Breast epithelium (tissue), 4 donors: Measurements from ENCODE around the gene SPEN. TPM values are rescaled to one million over a fixed set of nuclear protein-coding genes. Genes with fewer than 3 reads are reported as not detected.
"Not testable (repeated sequence)": the region's sequence is repeated elsewhere in the genome, so short reads cannot be mapped to it uniquely, and the experiment has no call there.

Experiments
- DNase-seq, 2 donors: peaks; one replicate each; pipeline ENCODE4 v3.0.0-alpha.2; 2019; ENCODE audit warnings: low spot score in 2 of 2
- H3K27ac ChIP-seq, 2 donors: fragments of 200-600 bp; sonication (generic) in 1 of 2; one replicate each; pipeline ENCODE4 v1.5.1; 2016 to 2019; ENCODE audit warnings: mild to moderate bottlenecking in 1 of 2
- H3K27me3 ChIP-seq, 2 donors: fragments of 200-600 bp; sonication (generic) in 1 of 2; one replicate each; pipeline versions ENCODE4 v1.5.1 to v1.6.0; 2017 to 2019; ENCODE audit warnings: control low read depth in 1 of 2, mild to moderate bottlenecking in 1 of 2
- H3K36me3 ChIP-seq: fragments of 200-600 bp; one replicate; pipeline ENCODE4 v1.5.1; 2019
- H3K4me1 ChIP-seq, 2 donors: fragments of 200-600 bp; sonication (generic); one replicate each; pipeline ENCODE4 v1.5.1; 2016 to 2019; ENCODE audit warnings: control low read depth in 1 of 2
- H3K4me3 ChIP-seq, 3 donors: fragments of 200-600 bp; sonication (generic); 1 replicate in 2 of 3; 2 replicates in 1 of 3; pipeline ENCODE4 v1.5.1; 2016 to 2019; ENCODE audit warnings: mild to moderate bottlenecking in 3 of 3, moderate library complexity in 2 of 3
- H3K9me3 ChIP-seq, 2 donors: fragments of 200-600 bp; sonication (generic) in 1 of 2; one replicate each; pipeline ENCODE4 v1.5.1; 2016 to 2019; ENCODE audit warnings: control low read depth in 1 of 2
- CTCF ChIP-seq, 3 donors: fragments of 450-650 bp; IDR thresholded peaks; one replicate each; pipeline ENCODE4 v1.5.1; 2016 to 2017; ENCODE audit warnings: antibody characterized with exemption in 3 of 3, mild to moderate bottlenecking in 3 of 3, moderate library complexity in 3 of 3
- POLR2A ChIP-seq: fragments of 450-650 bp; IDR thresholded peaks from one replicate; pipeline ENCODE4 v1.6.1; 2016; ENCODE audit warnings: antibody characterized with exemption, mild to moderate bottlenecking, moderate library complexity
- POLR2AphosphoS5 ChIP-seq, 3 donors: sonication (generic); formaldehyde crosslinking; IDR thresholded peaks; one replicate each; pipeline ENCODE4 v1.6.1; 2017; ENCODE audit warnings: antibody characterized with exemption in 3 of 3
- intact Hi-C: fragments of 100-400 bp; cut with DNase I; formaldehyde crosslinking; loops from one replicate; pipeline ENCODE4 v1.15.1; 2023; ENCODE audit warnings: low total_unique reads
- total RNA-seq, 3 donors: library from RNA; depleted of rRNA; stranded (reverse); fragments of >200 nt; gene quantifications; one replicate each; pipeline ENCODE4 v1.1.0, GENCODE V29; 2016

Gene SPEN
- total RNA-seq, 3 donors from 2014 or later: 46.9 to 56.6 (median 51.2) TPM

DNA sequence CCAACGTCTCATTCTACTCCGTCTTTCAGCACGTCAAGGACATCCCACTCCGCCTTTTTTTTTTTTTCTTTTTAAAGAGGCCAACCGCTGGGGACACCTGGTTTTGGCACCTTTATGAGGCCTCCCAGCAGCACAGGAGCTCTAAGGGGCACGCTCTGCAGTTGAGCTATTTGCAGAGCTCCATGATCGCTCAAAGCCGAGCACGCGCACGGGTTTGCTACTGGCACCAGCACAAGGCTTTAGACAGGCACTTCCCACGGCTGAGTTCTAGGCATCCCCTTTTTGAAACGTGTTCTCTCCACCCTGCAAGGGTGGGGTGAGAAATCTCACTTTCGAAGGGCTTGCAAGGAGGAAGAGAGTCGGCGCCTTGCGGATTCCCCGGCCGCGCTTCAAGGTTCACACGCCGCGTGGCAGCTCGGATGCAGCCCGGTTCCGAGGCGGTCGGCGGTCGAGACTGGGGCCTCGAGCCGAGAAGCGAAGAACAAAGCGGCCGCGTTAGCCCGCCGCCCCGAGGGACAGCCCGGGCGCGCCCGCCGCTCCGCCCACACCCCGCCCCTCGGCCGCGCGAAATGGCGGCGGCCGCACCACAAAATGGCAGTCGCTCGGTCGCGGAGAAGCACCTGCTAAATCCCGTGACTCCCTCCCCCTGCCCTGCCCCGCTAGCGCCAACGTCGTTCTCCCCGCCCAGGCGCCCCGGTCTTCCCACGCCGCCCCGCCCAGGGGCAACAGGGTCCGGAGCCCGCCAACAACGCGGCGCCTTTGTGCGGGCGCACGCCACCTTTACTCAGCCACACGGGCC lies 12.9 kb upstream of the SPEN start:
- no peaks in the 10 kb centered on the region for H3K9me3 ChIP-seq
- no peaks in the 10 kb centered on the region for H3K36me3 ChIP-seq
- H3K27me3 ChIP-seq: no peaks in the 10 kb centered on the region
- intact Hi-C loops: no loop called here
- H3K27ac ChIP-seq: peak overlapping the region; percentile 96 to 100
- TF ChIP-seq POLR2AphosphoS5 (IDR thresholded peaks at IDR 0.05) (peak; percentile 41 to 77 (median 68)), CTCF (IDR thresholded peaks at IDR 0.05) (peak in 1 of 3 donors; percentile 8), POLR2A (no peak)
- peaks cover 0 to 13% of the 10 kb centered on the region in 2 donors for H3K4me1 ChIP-seq
- peak overlapping the region; percentile 74 to 93 (median 82) for H3K4me3 ChIP-seq
- DNase-seq: peak; percentile 83

DNA sequence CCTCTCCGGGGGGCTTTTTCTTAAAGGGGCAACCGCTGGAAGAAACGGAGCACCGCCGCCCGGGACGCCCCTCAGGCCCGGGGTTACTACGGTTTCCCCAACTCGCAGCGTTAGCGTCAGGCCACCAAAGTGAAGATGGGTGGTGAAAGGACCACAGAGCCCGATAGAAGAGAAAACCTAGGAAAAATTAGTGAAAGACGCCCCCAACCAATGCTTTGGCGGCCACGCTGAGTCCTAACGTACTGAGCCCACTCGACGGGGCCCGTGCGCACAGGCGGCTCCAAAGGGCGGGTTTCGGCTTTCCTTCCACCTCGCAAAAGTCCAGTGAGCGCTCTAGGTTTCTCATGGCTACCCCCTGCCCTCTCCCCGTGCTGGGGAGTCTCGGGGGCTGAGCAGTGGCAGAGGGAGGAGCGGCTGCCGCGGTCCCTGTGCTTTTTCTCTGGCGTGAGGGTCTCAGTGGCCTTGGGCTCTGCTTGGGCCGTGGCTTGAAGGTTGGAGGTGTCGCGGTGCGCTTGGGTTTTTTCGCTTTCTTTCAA lies 12.2 kb upstream of the SPEN start:
- peak in 1 of 2 donors; percentile 53 for DNase-seq
- no peaks in the 10 kb centered on the region for H3K27me3 ChIP-seq
- TF ChIP-seq POLR2AphosphoS5 (IDR thresholded peaks at IDR 0.05) (no peak), POLR2A (no peak), CTCF (IDR thresholded peaks at IDR 0.05) (no peak)
- H3K27ac ChIP-seq: peak overlapping the region; percentile 96 to 100
- peaks cover 0 to 8% of the 10 kb centered on the region in 2 donors for H3K4me1 ChIP-seq
- intact Hi-C loops: no loop called here
- H3K9me3 ChIP-seq: no peaks in the 10 kb centered on the region
- H3K4me3 ChIP-seq: peak overlapping the region; percentile 74 to 93 (median 82)
- no peaks in the 10 kb centered on the region for H3K36me3 ChIP-seq

GRCh38 chr1:15835741-15836510 lies 11.6 kb upstream of the SPEN start:
- TF ChIP-seq POLR2A (peak; percentile 72), CTCF (IDR thresholded peaks at IDR 0.05) (no peak), POLR2AphosphoS5 (IDR thresholded peaks at IDR 0.05) (peak; percentile 90 to 99 (median 94))
- peak; percentile 99 for DNase-seq
- H3K27ac ChIP-seq: peak overlapping the region; percentile 96 to 100
- H3K4me1 ChIP-seq: peaks cover 0 to 2% of the 10 kb centered on the region in 2 donors
- H3K27me3 ChIP-seq: no peaks in the 10 kb centered on the region
- intact Hi-C loops: no loop called here
- no peaks in the 10 kb centered on the region for H3K36me3 ChIP-seq
- H3K9me3 ChIP-seq: no peaks in the 10 kb centered on the region
- H3K4me3 ChIP-seq: peak overlapping the region; percentile 74 to 93 (median 82)

- intact Hi-C loops, H3K27me3 ChIP-seq, H3K9me3 ChIP-seq, DNase-seq, H3K36me3 ChIP-seq, H3K4me1 ChIP-seq: not testable (repeated sequence)
- peak overlapping the region; percentile 74 to 93 (median 82) for H3K4me3 ChIP-seq
- peak overlapping the region; percentile 96 to 100 for H3K27ac ChIP-seq
Observed at GRCh38 chr1:15836511-15836771, 11.1 kb upstream of the SPEN start.

DNA sequence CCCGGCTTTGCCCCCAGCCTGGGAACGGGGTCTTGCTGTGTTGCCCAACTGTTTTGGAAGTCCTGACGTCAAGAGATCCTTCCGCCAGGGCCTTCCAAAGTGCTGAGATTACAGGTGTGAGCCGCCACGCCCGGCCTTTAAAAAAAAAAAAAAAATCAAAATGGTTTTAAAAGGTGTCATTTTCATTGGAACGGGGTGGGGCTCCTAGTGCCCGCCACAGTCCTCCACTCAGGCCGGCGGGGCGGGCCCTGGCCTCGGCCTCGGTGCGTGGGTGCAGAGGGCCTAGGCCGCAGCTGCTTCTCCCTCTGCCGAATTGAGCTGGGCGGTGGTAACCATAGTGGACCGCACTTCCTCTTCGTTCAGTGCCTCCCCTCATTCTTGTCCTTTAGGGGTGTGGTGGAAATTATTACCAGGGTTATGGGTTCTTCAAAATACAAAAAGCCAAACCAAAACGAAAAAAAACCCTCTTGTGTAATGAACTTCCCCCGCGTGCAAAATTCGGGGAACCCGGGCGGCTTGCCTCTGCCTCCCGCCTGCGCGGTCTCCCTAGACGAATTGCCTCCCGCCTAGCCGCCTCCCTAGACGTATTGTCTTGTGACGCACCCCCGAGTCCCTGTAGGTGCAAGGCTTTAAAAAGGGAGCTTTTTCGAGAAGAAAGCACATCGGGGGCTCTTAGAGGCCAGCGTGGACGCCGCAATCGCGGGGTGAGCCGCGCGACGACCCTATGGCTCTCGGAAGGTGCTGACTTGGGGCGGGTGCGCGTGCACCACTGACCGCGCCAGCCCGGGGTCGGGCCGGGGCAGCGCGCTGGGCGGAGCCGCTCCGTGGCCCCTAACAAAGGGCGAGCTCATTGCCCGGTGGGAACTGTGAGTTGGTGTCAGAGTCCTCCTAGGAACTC lies 10.5 kb upstream of the SPEN start:
- intact Hi-C loops: no loop called here
- H3K27ac ChIP-seq: peak overlapping the region; percentile 96 to 100
- no peak for DNase-seq
- no peaks in the 10 kb centered on the region for H3K27me3 ChIP-seq
- no peak for TF ChIP-seq CTCF (IDR thresholded peaks at IDR 0.05)
- TF ChIP-seq POLR2AphosphoS5 (IDR thresholded peaks at IDR 0.05): no peak
- no peak for TF ChIP-seq POLR2A
- no peaks in the 10 kb centered on the region for H3K4me1 ChIP-seq
- peak overlapping the region; percentile 74 to 93 (median 82) for H3K4me3 ChIP-seq
- no peaks in the 10 kb centered on the region for H3K9me3 ChIP-seq
- H3K36me3 ChIP-seq: no peaks in the 10 kb centered on the region
